Mammary epithelial cell (primary cell): Measurements from ENCODE around the gene ZNF543.

Source experiments
- EZH2 ChIP-seq: IDR thresholded peaks from 2 replicates; pipeline ENCODE4 v1.6.1; 2012; ENCODE audit warnings: low read length, inconsistent platforms, borderline replicate concordance
- TF ChIP-seq, protein P1 (sequence below), 2 donors: IDR thresholded peaks in 1 of 2; conservative IDR thresholded peaks in 1 of 2; 2 replicates each; pipeline ENCODE4 v1.5.1; 2011 to 2012; ENCODE audit warnings: inconsistent platforms in 2 of 2, low read length in 2 of 2, mild to moderate bottlenecking in 2 of 2, control low read depth in 1 of 2, low read depth in 1 of 2; ENCODE audit not compliant: insufficient read depth in 1 of 2; ENCODE audit errors: extremely low read depth in 1 of 2

DNA sequence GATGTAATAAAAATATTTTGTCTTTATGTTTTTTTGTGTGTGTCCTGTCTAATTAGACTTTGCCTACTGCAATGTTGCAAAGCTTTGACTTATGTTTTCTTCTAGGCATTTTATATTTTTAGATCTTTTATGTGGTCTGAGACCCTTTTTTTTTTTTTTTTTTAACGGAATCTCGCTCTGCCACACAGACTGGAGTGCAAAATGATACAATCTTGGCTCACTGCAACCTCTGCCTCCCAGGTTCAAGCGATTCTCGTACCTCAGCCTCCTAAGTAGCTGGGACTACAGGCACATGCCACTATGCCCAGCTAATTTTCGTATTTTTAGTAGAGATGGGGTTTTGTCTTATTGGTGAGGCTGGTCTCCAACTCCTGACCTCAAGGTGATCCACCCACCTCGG is 22.3 kb downstream of the ZNF543 start:
- TF ChIP-seq, protein P1, sequence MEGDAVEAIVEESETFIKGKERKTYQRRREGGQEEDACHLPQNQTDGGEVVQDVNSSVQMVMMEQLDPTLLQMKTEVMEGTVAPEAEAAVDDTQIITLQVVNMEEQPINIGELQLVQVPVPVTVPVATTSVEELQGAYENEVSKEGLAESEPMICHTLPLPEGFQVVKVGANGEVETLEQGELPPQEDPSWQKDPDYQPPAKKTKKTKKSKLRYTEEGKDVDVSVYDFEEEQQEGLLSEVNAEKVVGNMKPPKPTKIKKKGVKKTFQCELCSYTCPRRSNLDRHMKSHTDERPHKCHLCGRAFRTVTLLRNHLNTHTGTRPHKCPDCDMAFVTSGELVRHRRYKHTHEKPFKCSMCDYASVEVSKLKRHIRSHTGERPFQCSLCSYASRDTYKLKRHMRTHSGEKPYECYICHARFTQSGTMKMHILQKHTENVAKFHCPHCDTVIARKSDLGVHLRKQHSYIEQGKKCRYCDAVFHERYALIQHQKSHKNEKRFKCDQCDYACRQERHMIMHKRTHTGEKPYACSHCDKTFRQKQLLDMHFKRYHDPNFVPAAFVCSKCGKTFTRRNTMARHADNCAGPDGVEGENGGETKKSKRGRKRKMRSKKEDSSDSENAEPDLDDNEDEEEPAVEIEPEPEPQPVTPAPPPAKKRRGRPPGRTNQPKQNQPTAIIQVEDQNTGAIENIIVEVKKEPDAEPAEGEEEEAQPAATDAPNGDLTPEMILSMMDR (conservative IDR thresholded peaks at IDR 0.05 in 1 of 2, IDR thresholded peaks at IDR 0.05 in 1 of 2; ENCODE audit: extremely low read depth in 1 of 2, insufficient read depth in 1 of 2, low read depth in 1 of 2, low read length in 2 of 2): no peak
- TF ChIP-seq EZH2: no peak
